Duodenal mucosa (tissue), 2 donors: Measurements from ENCODE around the gene GRIFIN.

Experiments used
- H3K27ac ChIP-seq: one replicate; pipeline ENCODE4 v1.7.0; 2013; ENCODE audit warnings: low read depth, low read length
- H3K27me3 ChIP-seq, 2 donors: one replicate each; pipeline ENCODE4 v1.7.0; 2013; ENCODE audit warnings: low read length in 2 of 2, control low read depth in 1 of 2; ENCODE audit not compliant: insufficient read depth in 2 of 2, control insufficient read depth in 1 of 2
- H3K36me3 ChIP-seq, 2 donors: one replicate each; pipeline ENCODE4 v1.7.0; 2013; ENCODE audit warnings: low read length in 2 of 2, control low read depth in 1 of 2; ENCODE audit not compliant: insufficient read depth in 2 of 2, control insufficient read depth in 1 of 2
- H3K4me1 ChIP-seq, 2 donors: one replicate each; pipeline ENCODE4 v1.7.0; 2013; ENCODE audit warnings: low read length in 2 of 2, control low read depth in 1 of 2; ENCODE audit not compliant: insufficient read depth in 2 of 2, control insufficient read depth in 1 of 2
- H3K4me3 ChIP-seq, 2 donors: one replicate each; pipeline ENCODE4 v1.7.0; 2013; ENCODE audit warnings: low read length in 2 of 2, low read depth in 1 of 2
- H3K9ac ChIP-seq, 2 donors: one replicate each; pipeline ENCODE4 v1.7.0; 2013; ENCODE audit warnings: low read length in 2 of 2, low read depth in 1 of 2
- H3K9me3 ChIP-seq, 2 donors: one replicate each; pipeline ENCODE4 v1.7.0; 2013; ENCODE audit warnings: low read length in 2 of 2, control low read depth in 1 of 2; ENCODE audit not compliant: control insufficient read depth in 1 of 2

GRIFIN gene

DNA sequence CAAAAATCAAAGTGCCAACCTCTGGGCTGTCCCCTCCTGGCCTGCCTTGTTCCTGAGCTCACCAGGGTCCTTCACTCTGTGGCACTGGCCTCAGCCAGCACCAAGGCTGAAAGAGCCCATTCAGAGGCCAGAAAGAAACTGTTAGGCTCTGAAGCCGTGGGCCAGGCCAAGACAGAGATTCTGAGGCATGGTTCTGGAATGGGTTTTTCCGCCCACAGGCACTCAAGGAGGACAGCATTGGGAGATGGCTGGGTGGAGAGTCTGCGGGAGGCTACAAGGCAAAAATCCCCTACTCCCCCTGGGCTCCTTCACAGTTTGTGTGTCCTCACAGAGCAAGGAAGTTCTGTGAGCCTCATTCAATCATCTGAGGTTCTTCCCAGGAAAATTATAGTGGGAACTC, 31.7 kb downstream of the GRIFIN start:
- no peaks in the 10 kb centered on the region for H3K9me3 ChIP-seq
- no peak overlapping the region for H3K27ac ChIP-seq
- H3K9ac ChIP-seq: no peak overlapping the region
- H3K36me3 ChIP-seq: no peaks in the 10 kb centered on the region
- H3K4me3 ChIP-seq: no peak overlapping the region
- peaks cover 6 to 13% of the 10 kb centered on the region in 2 donors for H3K4me1 ChIP-seq
- no peaks in the 10 kb centered on the region for H3K27me3 ChIP-seq

DNA sequence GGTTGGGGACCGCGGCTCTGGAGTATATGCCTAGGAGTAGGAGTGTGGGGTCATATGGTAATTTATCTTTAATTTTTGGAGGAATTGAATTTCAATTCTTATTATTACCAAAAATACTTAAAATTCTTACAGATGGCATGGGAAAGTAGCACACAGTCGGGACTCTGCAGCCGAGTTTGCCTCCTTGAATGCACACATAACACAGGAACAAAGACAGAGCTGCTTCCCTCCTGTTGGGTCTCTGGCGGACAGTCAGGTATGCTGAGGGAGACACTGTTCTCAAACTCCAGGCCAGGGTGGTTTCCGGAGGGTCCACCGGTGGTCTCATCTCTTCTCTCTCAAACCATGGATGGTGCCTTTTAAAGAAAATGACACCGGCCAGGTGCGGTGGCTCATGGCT, 32.7 kb downstream of the GRIFIN start:
- Histone ChIP-seq H3K4me1 (peaks cover 6 to 13% of the 10 kb centered on the region in 2 donors), H3K4me3 (no peak overlapping the region), H3K27me3 (no peaks in the 10 kb centered on the region), H3K36me3 (no peaks in the 10 kb centered on the region), H3K9ac (no peak overlapping the region), H3K27ac (no peak overlapping the region), H3K9me3 (no peaks in the 10 kb centered on the region)

DNA sequence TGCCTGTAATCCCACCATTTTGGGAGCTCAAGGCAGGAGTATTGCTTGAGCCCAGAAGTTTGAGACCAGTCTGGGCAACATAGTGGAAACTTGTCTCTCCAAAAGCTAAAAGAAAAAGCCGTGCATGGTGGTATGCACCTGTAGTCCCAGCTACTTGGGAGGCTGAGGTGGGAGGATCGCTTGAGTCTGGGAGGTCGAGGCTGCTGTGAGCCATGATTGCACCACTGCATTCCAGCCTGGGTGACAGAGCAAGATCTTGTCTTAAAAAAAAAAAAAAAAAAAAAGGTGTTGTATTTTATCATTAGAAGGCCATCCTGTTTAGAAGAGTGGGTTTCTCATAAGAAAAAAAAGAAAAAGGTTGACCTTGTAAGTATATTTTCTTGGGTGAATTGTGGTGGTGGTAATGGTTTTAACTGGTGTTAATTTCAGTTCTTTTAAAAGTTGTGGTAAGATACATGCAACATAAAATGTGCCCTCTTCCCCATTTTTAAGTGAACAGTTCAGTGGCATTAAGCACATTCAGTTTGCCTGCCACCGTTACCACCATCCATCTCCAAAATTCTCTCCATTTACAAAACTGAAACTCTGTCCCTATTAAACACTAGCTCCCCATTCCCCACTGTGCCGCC, 34.7 kb downstream of the GRIFIN start:
- no peak overlapping the region for H3K27ac ChIP-seq
- no peaks in the 10 kb centered on the region for H3K9me3 ChIP-seq
- H3K36me3 ChIP-seq: no peaks in the 10 kb centered on the region
- H3K4me1 ChIP-seq: peaks cover 14 to 19% of the 10 kb centered on the region in 2 donors
- H3K4me3 ChIP-seq: no peak overlapping the region
- H3K27me3 ChIP-seq: no peaks in the 10 kb centered on the region
- H3K9ac ChIP-seq: no peak overlapping the region

DNA sequence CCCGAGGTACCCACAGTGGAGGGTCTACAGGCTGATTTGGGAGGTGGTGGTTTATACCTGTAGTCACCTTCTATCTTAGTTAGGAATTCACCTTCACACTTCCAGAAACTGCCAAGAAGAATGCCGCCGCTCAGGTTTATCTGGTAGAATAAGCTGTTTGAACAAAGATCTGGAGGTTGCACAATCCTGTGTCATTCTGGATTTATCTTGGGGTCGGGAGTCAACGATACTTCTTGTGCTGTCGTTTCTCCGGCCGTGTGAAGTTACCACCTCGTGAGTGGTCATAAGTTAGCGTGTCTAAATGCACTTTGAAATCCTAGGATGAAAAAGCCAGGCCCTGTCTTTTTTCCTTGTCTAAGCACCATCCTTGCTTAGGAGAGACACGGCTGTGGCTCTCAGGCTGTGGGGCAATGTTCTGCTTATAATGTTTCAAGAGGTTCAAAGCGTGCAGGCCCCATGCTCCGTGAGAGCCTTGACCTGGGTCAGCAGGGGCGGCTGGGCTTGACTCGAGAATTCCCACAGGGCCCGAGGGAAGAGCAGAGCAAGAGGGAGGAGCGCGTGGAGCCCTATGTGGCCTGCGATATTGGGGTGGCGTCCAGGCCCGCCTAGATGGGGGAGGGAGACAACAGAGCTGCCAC, 35.5 kb downstream of the GRIFIN start:
- Histone ChIP-seq H3K4me1 (peaks cover 14 to 19% of the 10 kb centered on the region in 2 donors), H3K9ac (no peak overlapping the region), H3K27ac (no peak overlapping the region), H3K4me3 (no peak overlapping the region), H3K9me3 (no peaks in the 10 kb centered on the region), H3K36me3 (no peaks in the 10 kb centered on the region), H3K27me3 (no peaks in the 10 kb centered on the region)

DNA sequence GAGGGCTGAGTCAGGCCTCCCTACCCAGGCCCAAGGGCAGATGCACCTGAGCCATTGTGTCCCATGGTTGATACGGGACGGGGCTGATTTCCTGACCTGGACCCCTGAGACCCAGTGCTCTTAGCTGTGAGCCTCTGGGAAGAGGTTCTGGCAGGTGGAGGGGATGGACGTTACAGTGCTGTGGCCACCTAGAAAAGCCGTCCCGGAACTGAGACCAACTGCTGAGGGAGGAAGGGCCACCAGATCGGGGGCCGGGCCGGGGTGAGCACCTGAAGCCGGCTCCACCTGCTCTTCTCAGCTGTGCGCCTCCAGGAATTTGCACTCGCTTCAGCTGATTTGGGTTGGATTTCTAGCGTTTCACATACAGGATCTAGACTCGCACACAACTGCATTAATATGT, 37.4 kb downstream of the GRIFIN start:
- H3K4me3 ChIP-seq: no peak overlapping the region
- no peak overlapping the region for H3K27ac ChIP-seq
- no peaks in the 10 kb centered on the region for H3K9me3 ChIP-seq
- H3K9ac ChIP-seq: no peak overlapping the region
- H3K36me3 ChIP-seq: peaks cover 4 to 7% of the 10 kb centered on the region in 2 donors
- peaks cover 14 to 19% of the 10 kb centered on the region in 2 donors for H3K4me1 ChIP-seq
- no peaks in the 10 kb centered on the region for H3K27me3 ChIP-seq

DNA sequence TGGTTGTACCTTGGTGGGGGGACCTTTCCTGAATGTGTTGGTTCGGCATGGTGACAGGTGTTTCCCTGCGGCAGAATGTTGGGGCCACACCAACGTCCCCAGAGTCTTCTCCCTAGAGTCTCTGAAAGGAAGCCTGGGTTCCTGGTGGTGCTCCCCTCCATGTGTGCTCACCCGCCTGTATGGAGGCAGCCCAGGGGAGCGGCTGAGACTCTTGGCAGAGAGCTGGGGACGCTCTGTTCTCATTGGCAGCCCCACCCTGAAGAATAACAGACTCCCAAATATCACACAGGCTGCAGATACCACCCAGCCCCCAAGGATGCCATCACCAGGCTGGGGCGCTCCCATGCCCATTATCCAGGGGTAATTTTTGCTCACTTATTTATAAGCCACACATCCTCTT, 38.0 kb downstream of the GRIFIN start:
- Histone ChIP-seq H3K27ac (no peak overlapping the region), H3K36me3 (peaks cover 4 to 13% of the 10 kb centered on the region in 2 donors), H3K4me1 (peaks cover 14 to 19% of the 10 kb centered on the region in 2 donors), H3K9ac (no peak overlapping the region), H3K27me3 (no peaks in the 10 kb centered on the region), H3K4me3 (no peak overlapping the region), H3K9me3 (no peaks in the 10 kb centered on the region)

DNA sequence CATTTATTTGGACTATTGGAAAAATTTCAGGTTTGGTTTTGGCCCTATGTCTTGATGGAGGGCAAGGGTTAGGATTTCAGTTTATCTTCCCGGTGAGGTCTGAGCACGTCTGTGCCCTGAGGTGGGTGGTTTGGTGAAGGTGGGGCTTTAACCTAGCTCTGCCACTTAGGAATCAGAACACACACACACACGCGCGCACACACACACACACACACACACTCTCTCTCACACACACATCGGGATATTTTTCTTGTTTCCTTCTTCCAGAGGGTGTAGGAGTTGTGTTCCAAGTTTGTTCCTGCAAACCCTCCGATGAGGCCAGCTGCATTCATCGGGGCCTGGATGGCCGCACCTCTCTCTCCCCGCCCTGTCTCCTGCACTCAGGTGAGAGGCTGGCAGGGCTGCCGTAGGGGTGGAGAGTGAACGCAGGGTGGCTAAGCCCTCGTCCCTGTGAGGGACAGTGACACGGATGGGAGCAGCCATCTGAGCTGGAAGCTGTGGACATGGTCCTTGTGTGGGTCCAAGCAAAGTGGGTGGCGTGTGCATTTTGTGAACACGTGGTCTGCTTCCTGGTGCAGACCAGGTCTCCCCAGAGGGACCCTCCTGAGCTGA, 38.6 kb downstream of the GRIFIN start:
- Histone ChIP-seq H3K9me3 (no peaks in the 10 kb centered on the region), H3K4me1 (peaks cover 14 to 19% of the 10 kb centered on the region in 2 donors), H3K36me3 (peaks cover 7 to 19% of the 10 kb centered on the region in 2 donors), H3K27me3 (no peaks in the 10 kb centered on the region), H3K4me3 (no peak overlapping the region), H3K27ac (no peak overlapping the region), H3K9ac (no peak overlapping the region)

DNA sequence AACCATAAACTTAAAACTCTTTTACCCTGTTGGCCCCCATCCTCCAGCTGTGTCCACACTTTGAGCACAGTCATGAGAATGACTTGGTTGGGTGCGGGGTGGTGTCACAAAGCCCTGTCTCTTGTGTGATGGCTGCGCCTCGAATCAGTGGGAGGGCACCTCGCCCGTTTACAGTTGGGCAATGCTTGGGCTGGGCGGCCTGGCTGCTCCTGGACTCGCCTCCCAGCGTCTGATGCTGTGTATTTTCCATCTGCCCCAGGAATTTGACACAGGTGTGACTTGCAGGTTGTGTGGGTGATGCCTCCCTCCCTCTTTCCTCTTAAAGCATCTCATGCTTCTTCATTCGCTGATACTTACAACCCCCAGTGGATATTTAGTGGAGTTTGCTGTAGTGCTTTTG, 39.1 kb downstream of the GRIFIN start:
- H3K36me3 ChIP-seq: peaks cover 7 to 20% of the 10 kb centered on the region in 2 donors
- H3K27ac ChIP-seq: no peak overlapping the region
- no peaks in the 10 kb centered on the region for H3K27me3 ChIP-seq
- no peak overlapping the region for H3K9ac ChIP-seq
- H3K4me3 ChIP-seq: no peak overlapping the region
- H3K9me3 ChIP-seq: no peaks in the 10 kb centered on the region
- H3K4me1 ChIP-seq: peaks cover 14 to 23% of the 10 kb centered on the region in 2 donors

DNA sequence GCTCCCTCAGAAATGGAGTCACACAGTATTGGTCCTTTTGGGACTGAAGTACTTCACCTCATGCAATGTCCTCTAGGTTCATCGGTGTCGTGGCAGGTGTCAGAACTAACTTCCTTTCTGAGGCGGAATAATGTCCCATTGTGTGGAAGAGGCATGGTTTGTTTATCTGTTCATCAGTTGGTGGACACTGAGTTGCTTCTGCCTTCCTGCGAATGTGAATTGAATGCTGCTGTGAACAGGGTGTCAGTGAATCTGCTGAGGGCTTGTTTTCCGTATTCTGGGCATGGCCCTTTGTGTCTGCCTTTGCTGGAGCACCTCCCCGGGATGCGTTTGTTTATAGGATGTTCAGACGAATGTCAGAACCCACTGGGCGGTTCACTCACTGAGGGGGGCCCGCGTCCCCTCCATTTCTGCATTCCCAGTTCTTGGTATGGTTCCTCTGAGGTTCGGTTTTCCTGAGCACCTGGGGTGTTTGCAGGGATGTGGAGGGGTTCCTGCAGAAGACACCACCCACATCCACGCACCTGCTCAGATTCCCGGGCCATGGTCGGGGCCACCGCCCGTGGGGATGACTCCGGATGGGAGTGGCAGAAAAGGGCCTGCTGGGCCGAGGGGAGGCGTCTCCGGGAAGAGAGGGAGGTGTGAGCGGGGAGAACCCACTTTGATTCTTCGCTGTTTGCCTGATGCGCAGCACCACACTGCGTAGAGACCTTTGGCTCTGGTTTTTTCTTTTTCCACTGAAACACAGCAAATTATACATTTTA, 39.7 kb downstream of the GRIFIN start:
- Histone ChIP-seq H3K9me3 (no peaks in the 10 kb centered on the region), H3K36me3 (peaks cover 7 to 20% of the 10 kb centered on the region in 2 donors), H3K27me3 (no peaks in the 10 kb centered on the region), H3K4me1 (peaks cover 14 to 24% of the 10 kb centered on the region in 2 donors), H3K9ac (no peak overlapping the region), H3K4me3 (no peak overlapping the region), H3K27ac (no peak overlapping the region)

DNA sequence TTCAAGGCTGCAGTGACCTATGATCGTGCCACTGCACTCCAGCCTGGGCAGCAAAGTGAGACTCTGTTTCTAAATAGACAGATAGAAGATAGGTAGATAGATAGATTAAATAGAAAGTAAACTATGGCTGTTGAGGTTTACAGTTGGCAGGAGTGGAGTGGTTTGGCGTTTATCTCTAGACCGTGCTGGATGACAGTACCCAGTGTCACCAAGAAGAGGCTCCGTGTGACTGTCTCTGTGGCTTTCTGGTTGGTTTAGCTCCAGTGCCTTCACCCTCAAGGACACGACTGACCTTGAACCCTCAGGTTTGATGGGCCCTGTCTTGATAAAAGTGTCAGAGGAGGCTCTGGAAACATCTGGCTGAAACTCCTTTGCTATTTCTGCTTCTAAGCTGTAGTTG, 41.1 kb downstream of the GRIFIN start:
- Histone ChIP-seq H3K36me3 (peaks cover 7 to 20% of the 10 kb centered on the region in 2 donors), H3K4me3 (no peak overlapping the region), H3K4me1 (peaks cover 10 to 12% of the 10 kb centered on the region in 2 donors), H3K9ac (no peak overlapping the region), H3K9me3 (peaks cover 0 to 4% of the 10 kb centered on the region in 2 donors), H3K27me3 (no peaks in the 10 kb centered on the region), H3K27ac (no peak overlapping the region)
